GM21515 (cell line): ENCODE results near the gene LCE3E.
"Not testable (repeated sequence)": the region's sequence is repeated elsewhere in the genome, so short reads cannot be mapped to it uniquely, and the experiment has no call there.

Experiments
- ATAC-seq: cut with Tn5 transposase; IDR thresholded peaks from one replicate; pipeline ENCODE4 v1.9.1; 2021; ENCODE audit not compliant: unreplicated experiment

LCE3E gene, protein sequence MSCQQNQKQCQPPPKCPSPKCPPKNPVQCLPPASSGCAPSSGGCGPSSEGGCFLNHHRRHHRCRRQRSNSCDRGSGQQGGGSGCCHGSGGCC

DNA sequence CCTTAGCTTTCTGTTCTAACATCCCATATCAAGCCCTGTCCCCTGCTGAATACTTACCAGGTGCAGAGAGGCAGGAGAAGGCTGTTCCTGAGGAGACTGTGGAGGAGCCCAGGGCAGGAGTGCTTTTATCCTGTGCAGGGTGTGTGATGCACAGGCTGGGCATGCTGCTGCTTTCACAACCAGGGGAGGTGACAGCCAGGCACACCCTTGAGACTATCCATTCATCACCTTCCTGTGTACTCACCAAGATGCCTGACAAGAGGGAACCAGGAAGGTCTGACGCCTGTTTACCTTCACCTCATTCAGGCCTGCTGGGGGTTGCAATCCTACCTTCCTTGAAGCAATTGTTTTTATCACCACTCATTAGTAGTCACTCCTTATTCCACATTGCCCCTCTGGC, at the start of gene LCE3E:
TSS of gene LCE3E (minus strand) at position 100 of the 400 bp plus-strand sequence. CDS start 572 bp downstream, outside the sequence.
- ATAC-seq, result no peak

DNA sequence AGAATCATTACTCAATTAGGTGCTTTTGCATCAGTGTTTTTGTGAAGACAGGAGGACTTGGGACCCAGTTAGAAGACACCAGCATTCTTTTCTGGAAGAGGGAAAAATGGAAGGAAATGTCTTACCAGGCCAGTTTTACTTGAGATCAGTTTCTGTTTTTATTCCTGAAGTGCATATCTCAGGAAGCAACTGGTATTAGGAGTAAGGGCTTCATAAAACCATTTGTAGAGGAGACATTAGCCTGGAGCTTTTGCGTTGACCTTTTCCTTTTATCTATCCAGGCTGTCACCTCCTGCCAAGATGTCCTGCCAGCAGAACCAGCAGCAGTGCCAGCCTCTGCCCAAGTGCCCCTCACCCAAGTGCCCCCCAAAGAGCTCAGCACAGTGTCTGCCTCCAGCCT, 46.9 kb upstream of the LCE3E start, which contains the start of gene LCE3B:
TSS of gene LCE3B (plus strand) at position 301 of the 400 bp plus-strand sequence. CDS start at position 301, 0 bp downstream.
- ATAC-seq, result no peak

DNA sequence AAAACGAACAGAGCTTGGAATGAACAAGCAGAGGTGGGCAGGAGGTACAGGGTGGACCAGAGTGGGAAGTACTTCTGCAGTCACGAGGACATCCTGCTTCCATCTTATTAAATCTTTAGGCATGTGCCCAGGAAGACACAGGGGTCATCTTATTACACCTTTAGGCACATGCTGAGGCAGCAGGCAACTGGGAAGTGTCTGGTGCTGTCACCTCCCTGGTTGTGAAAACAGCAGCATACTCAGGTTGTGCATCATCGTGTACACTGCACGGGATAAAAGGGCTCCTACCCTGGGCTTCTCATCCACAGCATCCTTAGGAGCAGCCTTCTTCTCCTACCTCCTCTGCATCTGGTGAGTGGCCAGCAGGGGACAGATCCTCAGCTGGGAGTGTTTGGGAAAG, 33.4 kb upstream of the LCE3E start, which contains the start of gene LCE3C:
TSS of gene LCE3C (plus strand) at position 301 of the 400 bp plus-strand sequence. CDS start 498 bp downstream, outside the sequence.
- no peak for ATAC-seq

DNA sequence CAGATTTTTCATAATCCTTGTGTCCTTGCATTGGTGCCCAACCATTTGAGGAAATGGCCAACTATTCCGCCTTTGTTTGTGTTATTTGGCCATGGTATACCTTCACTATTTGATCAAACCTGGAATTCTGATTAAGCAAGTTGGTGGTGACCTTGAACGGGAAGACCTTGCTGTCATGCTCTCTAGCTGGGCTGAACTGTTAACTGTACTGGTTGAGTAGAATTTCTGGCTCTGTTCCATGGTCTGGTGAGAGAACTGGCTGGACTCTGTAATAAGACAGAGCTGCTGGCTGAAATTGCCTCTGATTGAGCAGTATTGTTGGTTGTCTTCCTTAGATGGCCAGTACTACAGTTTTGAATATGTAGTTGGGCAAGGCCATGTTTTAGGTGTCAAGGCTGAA, 30.4 kb upstream of the LCE3E start:
- no peak for ATAC-seq

DNA sequence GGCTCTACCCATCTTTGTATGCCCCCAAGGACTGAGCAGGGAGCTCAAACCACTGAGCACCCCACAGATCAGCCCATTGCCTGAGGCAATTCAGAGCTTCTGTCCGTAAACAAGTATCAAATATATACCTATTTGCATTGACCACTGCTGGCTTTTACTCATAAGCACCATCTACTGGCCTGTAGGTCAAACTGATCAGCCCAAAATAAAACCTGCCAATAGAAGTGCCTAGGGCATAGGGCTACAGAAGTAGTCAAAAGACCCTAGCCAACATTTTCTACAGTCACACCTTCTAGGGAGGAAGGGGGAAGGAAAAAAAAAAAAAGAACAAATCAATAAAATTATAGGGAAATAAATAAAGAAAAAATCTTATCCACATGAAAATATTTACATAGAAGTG, 19.0 kb upstream of the LCE3E start:
- no peak for ATAC-seq

DNA sequence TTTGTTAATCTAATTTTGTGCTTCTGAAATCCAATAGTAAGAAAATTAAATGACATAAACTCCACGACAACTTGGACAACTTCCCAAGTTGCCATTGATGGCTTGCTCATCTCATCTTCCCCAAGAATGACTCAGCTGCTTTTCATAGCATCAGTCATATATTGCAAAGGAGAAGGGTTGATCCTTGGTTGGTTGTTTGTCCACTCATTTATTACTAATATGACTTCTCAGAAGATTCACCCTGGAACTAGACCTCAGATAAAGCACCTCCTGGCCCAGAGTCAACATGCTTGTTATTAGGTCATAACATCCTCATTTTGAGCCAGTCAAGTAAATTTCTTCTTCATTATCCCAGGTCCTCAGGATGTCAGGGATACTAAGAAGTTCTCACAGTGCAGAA, 16.1 kb upstream of the LCE3E start:
- ATAC-seq, result no peak

DNA sequence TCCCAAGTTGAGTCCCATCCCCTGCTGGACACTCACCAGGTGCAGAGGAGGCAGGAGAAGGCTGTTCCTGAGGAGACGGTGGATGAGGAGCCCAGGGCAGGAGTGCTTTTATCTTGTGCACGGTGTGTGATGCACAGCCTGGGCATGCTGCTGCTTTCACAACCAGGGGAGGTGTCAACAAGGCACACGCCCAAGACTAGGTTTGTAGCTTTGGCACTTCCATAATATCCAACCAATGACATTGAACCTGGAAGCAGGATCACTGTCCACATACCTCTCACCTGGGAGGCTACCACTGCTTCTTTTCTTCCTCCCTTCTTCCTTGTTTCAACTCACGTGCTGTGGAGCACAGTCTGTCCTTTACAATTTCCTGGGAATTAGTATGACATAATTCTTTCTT, 13.9 kb upstream of the LCE3E start, which contains the start of gene LCE3D:
TSS of gene LCE3D (minus strand) at position 84 of the 400 bp plus-strand sequence. CDS start 580 bp downstream, outside the sequence.
- ATAC-seq, result no peak

DNA sequence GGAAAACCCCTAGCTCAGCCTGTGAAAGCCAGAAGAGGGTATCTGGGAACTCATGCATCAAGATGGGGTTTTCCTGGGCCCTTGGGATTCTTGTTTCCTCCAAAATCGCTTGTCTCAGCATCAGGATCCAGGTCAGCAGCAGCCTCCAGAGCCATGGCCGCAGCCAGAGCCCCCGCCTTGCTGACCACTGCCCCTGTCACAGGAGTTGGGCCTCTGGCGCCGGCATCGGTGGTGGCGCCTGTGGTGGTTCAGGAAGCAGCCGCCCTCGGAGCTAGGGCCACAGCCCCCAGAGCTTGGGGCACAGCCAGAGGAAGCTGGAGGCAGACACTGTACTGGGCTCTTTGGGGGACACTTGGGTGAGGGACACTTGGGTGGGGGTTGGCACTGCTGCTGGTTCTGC, 12.9 kb upstream of the LCE3E start:
- not testable (repeated sequence) for ATAC-seq

DNA sequence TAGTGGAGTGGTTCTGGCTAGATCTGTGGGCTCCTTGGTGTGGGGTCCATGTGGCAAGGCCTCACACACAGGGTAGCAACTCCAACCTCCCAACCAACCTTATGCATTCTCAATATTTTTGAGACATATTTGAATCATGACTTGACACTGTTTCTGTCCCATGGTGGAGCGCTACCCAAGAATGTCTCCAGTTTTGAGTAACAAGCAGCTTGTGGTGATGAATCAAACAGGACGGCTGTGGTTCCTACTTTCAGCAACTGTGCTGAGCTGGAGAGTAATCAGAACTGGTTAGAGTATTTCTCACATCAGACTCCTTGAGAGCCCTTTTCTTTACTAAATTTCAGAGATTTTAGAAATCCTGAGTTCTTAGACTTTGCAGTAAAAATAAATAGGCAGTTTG, 10.6 kb upstream of the LCE3E start:
- no peak for ATAC-seq

DNA sequence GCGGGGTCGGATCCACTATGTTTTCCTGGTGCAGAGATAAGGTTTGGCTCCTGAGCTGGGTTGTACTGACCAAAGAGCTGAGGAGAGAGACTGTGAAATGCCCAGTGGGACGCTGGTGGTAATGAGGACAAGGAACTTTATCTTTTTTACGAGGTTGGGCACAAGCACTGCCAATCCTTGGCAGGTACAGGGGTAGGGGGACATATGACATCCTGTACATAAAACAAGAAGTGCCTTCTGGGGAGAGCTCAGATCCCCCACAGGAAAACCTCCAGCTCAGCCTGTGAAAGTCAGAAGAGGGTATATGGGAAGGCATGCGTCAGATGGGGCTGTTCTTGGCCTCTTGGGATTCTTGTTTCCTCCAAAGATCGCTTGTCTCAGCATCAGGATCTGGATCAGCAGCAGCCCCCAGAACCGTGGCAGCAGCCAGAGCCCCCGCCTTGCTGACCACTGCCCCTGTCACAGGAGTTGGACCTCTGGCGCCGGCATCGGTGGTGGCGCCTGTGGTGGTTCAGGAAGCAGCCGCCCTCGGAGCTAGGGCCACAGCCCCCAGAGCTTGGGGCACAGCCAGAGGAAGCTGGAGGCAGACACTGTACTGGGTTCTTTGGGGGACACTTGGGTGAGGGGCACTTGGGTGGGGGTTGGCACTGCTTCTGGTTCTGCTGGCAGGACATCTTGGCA, 905 bp downstream of the LCE3E start:
- ATAC-seq, result no peak

DNA sequence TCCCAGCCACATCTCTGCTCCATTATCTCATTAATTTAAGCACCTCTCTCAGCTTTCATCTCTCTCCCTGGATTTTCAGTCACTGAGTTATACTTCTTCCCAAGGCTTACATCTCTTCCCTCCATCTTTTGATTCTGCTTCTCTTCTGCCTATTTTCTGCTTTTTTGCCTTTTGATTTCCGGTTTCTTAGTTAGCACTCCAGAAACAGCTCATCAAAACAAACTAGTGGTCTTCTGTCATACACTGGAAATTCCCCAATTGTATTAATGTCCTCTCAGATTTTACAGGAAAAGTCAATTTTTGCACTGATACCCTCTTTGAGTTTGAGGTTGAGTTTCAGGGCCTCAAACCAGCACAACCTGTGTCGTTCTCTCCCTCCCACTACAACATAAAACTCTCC, 1.5 kb downstream of the LCE3E start:
- ATAC-seq, result no peak

DNA sequence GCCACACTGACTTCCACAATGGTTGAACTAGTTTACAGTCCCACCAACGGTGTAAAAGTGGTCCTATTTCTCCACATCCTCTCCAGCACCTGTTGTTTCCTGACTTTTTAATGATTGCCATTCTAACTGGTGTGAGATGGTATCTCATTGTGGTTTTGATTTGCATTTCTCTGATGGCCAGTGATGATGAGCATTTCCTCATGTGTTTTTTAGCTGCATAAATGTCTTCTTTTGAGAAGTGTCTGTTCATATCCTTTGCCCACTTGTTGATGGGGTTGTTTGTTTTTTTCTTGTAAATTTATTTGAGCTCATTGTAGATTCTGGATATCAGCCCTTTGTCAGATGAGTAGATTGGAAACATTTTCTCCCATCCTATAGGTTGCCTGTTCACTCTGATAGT, 18.2 kb downstream of the LCE3E start:
- ATAC-seq, result not testable (repeated sequence)

DNA sequence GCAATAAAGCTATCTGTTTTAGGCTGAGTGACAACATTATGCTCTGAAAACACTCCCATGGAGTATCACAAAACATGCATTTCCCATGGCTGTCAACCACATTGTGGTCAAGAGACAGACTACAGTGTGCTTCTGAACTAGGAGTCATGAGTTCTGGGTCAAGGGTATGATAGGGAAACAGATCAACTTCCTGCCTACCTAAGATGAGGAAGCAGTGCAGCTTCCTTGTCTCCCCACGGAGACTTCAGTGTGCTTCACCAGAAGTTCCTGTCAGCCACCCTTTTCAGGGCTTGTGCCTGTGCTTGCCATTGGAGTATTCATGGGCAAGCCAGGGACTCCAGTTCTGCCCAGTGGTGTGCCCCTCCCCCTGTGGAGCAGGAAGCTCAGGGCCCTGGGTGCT, 19.9 kb downstream of the LCE3E start:
- no peak for ATAC-seq

DNA sequence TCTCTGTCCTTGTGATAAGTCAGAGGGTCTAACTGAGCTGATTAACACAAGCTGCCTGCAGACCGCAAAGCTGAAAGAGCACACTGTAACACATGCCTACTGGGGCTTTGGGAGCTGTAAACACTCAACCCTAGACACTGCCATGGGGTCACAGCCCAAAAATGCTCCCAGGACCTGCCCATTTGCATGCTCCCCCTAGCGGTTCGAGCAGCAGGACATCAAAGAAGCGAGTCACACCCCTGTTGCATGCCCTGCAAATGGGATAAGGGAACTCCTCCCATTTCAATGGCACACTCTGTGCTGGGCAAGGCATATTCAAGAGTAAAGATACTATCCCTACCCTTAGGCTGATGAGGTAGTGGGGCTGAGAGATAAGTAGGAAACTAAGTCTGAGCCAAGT, 22.8 kb downstream of the LCE3E start:
- ATAC-seq, result no peak

DNA sequence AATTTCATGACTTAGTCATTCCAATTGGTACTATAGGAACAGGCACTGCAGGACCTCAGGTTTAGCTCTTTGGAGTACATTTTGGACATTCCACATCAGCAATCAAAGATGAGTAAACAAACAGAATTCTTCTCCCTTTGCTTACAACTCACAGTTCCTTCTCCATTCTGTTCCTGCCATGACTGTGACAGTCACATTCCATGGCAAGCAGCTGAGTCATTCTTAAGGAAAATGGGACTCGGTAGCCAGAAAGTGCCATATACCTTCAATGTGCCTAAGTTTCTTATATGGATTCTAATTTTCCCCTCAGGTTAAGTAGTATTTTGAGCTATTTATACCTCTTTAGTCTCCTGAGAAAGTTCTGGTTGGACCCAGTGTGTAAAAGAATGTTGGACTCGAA, 26.7 kb downstream of the LCE3E start:
- ATAC-seq, result no peak

DNA sequence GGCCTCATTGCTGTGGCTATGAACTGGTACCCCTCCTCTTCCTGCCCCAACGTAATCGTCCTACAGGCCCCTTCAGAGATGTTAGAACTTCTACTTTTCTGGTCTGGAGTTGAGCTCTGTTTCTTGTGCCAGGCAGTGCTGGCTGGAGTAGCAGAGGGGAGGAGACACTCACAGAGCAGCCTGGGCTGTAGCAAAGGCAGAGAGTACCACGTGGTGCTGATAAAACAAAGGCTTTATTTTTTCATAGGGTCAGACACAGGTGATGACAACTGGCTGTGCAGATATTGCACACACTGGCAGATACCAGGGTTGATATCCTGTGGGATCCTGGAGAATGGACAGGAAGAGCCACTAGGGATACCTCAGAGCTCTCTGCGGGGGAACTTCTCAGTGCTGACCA, 29.1 kb downstream of the LCE3E start:
- no peak for ATAC-seq

DNA sequence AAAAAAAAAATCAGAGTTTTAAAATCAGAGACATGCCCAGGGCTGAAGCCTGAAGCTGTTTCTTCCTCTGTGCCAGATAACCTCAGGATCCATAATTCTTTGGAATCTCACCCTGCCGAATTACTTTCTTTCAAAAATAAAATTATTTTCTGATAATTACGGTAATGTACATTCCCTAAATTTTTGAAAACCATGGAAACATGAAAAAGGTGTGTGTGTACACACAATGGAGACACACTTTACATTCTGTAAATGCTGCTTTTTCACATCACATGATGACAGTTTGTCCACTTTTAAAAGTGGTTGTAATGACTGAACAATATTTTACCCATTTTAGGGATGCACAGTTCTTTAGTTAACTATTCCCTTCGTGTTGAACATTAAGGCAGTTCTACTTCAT, 30.8 kb downstream of the LCE3E start:
- no peak for ATAC-seq

DNA sequence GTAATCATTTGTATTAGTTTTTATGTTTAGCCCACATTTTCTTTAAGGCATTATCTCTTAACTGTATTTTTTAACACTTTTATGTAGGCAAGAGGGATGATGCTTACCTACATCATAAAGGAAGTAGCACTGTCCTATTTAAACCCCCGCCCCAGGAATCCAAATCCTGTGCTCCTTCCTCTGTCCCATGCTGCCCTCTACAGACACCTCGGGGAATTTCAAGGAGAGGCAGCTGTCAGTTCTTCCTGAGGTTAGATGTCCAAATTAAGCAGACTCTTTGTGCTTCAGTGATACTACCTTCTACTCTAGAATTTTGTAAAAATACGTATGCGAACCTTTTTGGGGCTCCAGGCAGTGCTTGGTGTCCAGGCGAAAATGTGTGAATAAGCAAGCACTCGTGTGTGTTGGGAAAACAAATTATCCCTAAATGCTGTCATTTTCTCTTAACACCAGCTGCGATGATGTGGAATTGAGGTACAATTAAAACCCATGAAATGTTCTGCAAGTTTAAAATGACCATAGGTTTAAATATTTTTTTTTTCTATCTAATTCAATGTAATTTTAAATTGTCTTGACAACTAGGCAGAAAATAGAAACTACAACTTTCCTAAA, 33.1 kb downstream of the LCE3E start:
- ATAC-seq, result no peak

DNA sequence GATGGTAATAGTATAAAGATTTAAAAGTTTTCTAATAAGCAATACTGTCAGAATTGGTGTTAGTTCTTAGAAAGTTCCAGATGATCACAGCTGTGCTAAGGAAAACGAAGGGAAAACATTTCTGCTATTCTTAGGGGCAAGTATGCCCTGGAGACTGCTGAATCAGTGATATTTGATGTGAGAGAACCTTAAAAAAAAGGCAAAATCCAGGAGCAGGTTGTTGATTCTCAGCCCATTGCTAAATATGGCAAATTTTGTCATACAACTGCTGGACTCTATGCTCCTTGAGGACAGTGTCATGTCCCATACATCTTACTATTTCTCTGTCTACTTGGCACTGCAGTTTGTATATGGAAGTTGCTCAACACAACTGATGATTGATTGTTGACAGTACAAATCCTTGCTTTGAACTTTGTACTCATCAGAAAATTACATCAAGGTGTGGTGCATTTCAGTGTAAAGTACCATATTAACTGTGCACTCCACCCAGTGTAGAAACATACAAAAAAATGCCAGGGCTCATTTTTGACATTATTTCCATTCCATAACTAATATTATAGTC, 41.4 kb downstream of the LCE3E start:
- no peak for ATAC-seq

DNA sequence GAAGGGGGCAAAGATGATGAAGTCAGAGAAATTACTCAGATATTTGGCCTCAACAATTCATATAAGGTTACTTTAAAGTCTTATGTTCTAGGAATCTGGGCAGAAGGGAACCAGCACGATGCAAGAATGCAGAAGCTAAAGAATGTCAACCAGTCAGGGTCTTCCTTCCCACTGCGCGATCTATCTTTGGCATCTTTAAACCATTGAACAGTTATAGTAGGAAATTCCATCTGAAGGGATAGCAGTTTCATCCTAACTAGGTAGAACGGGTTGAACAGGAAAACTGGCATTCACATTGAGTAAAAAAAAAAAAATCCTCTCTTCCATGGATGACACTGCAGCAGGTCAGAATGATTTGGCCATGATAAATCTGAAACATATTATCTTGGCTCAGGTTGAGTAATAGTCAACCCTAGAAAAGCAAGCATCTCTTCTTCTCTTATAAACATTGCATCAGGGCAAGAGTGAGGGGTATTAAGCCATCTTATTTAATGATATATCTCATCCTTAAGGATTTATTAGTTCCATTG, 46.0 kb downstream of the LCE3E start:
- ATAC-seq, result no peak

DNA sequence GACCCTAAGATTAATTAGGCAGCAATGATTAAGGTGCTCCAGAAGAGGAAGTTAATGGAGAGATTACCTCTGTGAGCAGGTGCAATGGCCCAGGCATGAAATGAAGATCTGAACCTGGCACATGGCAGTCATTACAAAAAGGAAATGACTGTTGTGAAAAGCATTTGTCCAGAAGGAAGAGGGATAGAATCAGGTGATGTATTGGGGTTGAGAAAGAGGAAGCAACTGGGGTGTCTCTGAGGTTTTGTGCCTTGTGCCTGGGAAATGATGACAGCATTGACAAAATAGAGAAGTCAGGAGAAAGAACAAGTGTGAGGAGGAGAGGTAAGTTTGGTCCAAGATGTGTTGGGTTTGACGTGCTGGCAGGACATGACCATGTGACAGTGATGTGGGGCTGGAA, 46.7 kb downstream of the LCE3E start:
- ATAC-seq, result no peak
